HepG2 (cell line): ENCODE results near the gene GFRA4. TPM values are rescaled to one million over a fixed set of nuclear protein-coding genes. Genes with fewer than 3 reads are reported as not detected.
A peak's percentile ranks its signal among the peaks of the same experiment; 100 is the strongest.

Experiments
- GTF3A ChIP-seq: sonication (generic); formaldehyde crosslinking; conservative IDR thresholded peaks from 2 replicates; pipeline ENCODE4 v1.4.0; 2020; ENCODE audit warnings: mild to moderate bottlenecking, missing genetic modification reagents
- MXD4 ChIP-seq: IDR thresholded peaks from 2 replicates; pipeline ENCODE4 v1.6.1; 2016; ENCODE audit warnings: mild to moderate bottlenecking, missing biosample characterization, missing genetic modification reagents
- NR2F2 ChIP-seq: IDR thresholded peaks from 2 replicates; pipeline ENCODE4 v1.6.1; 2012; ENCODE audit warnings: low read depth, inconsistent platforms, borderline replicate concordance
- SIX4 ChIP-seq: sonication (generic); formaldehyde crosslinking; IDR thresholded peaks from 2 replicates; pipeline ENCODE4 v1.4.0; 2020; ENCODE audit warnings: missing genetic modification reagents
- SYNCRIP ChIP-seq: fragments of 200-400 bp; formaldehyde crosslinking; IDR thresholded peaks from 2 replicates; pipeline ENCODE4 v1.6.1; 2018; ENCODE audit warnings: mild to moderate bottlenecking, low read depth, low read length; ENCODE audit not compliant: insufficient read depth
- TOPORS ChIP-seq: sonication (generic); formaldehyde crosslinking; IDR thresholded peaks from 2 replicates; pipeline ENCODE4 v1.8.0; 2023; ENCODE audit warnings: mild to moderate bottlenecking, missing genetic modification reagents
- ZKSCAN8 ChIP-seq: IDR thresholded peaks from 2 replicates; pipeline ENCODE4 v1.6.1; 2016; ENCODE audit warnings: borderline replicate concordance, missing genetic modification reagents, missing compliant biosample characterization
- ZNF234 ChIP-seq: sonication (generic); formaldehyde crosslinking; conservative IDR thresholded peaks from 2 replicates; pipeline ENCODE4 v1.5.1; 2020; ENCODE audit warnings: mild to moderate bottlenecking, missing genetic modification reagents
- ZNF331 ChIP-seq: sonication (generic); formaldehyde crosslinking; IDR thresholded peaks from 2 replicates; pipeline ENCODE4 v1.4.0; 2020; ENCODE audit warnings: missing genetic modification reagents
- ZZZ3 ChIP-seq: sonication (generic); formaldehyde crosslinking; IDR thresholded peaks from 2 replicates; pipeline ENCODE4 v1.4.0; 2020; ENCODE audit warnings: missing genetic modification reagents, mild to moderate bottlenecking, borderline replicate concordance
- polyA plus RNA-seq, 8 experiments: library from polyadenylated mRNA; depleted of rRNA in 3 of 8; stranded (reverse) in 7 of 8; unstranded in 1 of 8; fragments of >200 nt; fragmentation: Illumina TruSeq in 4 of 8; extraction: Trizol in 4 of 8; gene quantifications; 2 replicates each; pipeline versions ENCODE4 v1.2.1 to v1.2.3, GENCODE V29; 2011 to 2016; ENCODE audit warnings: low read depth in 4 of 8, missing spikeins in 1 of 8, mixed read lengths in 1 of 8; ENCODE audit not compliant: insufficient read depth in 1 of 8
- total RNA-seq, 5 experiments: library from RNA; depleted of rRNA; stranded (reverse); fragments of >200 nt; fragmentation: Illumina TruSeq; extraction: Trizol; gene quantifications; 2 replicates each; pipeline ENCODE4 v1.2.3, GENCODE V29; 2016; ENCODE audit warnings: low read depth in 1 of 5
- TF ChIP-seq, protein P1 (sequence below): sonication (generic); formaldehyde crosslinking; IDR thresholded peaks from 2 replicates; pipeline ENCODE4 v1.5.1; 2020; ENCODE audit warnings: mild to moderate bottlenecking, missing genetic modification reagents, moderate library complexity
- TF ChIP-seq, protein P2 (sequence below): sonication (generic); formaldehyde crosslinking; IDR thresholded peaks from 2 replicates; pipeline ENCODE4 v1.5.0; 2020; ENCODE audit warnings: missing genetic modification reagents
- TF ChIP-seq, protein P3 (sequence below): sonication (generic); formaldehyde crosslinking; IDR thresholded peaks from 2 replicates; pipeline ENCODE4 v1.4.0; 2020; ENCODE audit warnings: mild to moderate bottlenecking, low read depth, missing genetic modification reagents
- TF ChIP-seq, protein P4 (sequence below): sonication (generic); formaldehyde crosslinking; IDR thresholded peaks from 2 replicates; pipeline ENCODE4 v1.4.0; 2020; ENCODE audit warnings: mild to moderate bottlenecking, low read depth, missing genetic modification reagents
- TF ChIP-seq, protein P5 (sequence below): sonication (generic); formaldehyde crosslinking; IDR thresholded peaks from 2 replicates; pipeline ENCODE4 v1.9.0; 2021; ENCODE audit warnings: missing genetic modification reagents, mild to moderate bottlenecking, borderline replicate concordance
- TF ChIP-seq, protein P6 (sequence below): sonication (generic); formaldehyde crosslinking; IDR thresholded peaks from 2 replicates; pipeline ENCODE4 v1.5.1; 2020; ENCODE audit warnings: missing genetic modification reagents, mild to moderate bottlenecking, borderline replicate concordance
- TF ChIP-seq, protein P7 (sequence below): IDR thresholded peaks from 2 replicates; pipeline ENCODE4 v1.6.1; 2016

Gene GFRA4
- total and polyA plus RNA-seq, 2 of the 13 experiments (the other 11 are each of a cell fraction or from before 2014, with no cell fraction given): not detected

DNA sequence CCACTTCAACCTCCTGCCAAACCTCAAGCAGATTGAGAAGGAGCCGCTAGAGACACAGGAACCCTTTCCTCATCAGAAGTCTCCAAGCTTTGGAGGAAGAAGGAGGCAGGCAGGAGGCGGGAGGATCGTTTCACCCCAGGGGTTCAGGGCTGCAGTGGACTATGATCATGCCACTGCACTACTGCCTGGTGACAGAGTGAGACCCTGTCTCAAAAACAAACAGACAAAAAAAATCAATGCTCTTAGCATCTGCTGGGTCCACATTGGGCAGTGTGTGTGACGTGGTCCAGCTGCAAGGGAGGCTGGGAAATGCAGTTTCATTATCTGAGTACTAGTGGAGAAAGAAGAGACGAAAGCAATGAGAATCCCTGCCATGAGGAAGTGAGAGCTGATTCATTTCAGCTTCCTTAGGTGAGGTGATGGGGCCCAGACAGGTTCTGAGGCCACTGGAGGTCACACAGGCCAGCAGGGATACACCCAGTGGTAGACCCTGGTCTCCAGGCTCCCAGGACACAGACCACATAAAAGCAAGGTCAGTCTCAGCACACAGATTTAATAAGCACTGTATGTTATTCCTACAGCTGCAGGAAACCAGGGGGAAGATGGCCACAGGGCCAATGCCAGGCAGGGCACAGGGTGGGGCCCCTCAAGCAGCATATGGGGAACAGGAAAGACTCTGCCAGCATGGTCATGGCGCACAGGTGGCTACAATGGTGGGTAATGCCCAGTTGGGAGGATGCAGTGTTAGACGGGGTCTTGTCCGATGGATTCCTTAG is 4.3 kb downstream of the GFRA4 start (continued):
- TF ChIP-seq, protein P1, sequence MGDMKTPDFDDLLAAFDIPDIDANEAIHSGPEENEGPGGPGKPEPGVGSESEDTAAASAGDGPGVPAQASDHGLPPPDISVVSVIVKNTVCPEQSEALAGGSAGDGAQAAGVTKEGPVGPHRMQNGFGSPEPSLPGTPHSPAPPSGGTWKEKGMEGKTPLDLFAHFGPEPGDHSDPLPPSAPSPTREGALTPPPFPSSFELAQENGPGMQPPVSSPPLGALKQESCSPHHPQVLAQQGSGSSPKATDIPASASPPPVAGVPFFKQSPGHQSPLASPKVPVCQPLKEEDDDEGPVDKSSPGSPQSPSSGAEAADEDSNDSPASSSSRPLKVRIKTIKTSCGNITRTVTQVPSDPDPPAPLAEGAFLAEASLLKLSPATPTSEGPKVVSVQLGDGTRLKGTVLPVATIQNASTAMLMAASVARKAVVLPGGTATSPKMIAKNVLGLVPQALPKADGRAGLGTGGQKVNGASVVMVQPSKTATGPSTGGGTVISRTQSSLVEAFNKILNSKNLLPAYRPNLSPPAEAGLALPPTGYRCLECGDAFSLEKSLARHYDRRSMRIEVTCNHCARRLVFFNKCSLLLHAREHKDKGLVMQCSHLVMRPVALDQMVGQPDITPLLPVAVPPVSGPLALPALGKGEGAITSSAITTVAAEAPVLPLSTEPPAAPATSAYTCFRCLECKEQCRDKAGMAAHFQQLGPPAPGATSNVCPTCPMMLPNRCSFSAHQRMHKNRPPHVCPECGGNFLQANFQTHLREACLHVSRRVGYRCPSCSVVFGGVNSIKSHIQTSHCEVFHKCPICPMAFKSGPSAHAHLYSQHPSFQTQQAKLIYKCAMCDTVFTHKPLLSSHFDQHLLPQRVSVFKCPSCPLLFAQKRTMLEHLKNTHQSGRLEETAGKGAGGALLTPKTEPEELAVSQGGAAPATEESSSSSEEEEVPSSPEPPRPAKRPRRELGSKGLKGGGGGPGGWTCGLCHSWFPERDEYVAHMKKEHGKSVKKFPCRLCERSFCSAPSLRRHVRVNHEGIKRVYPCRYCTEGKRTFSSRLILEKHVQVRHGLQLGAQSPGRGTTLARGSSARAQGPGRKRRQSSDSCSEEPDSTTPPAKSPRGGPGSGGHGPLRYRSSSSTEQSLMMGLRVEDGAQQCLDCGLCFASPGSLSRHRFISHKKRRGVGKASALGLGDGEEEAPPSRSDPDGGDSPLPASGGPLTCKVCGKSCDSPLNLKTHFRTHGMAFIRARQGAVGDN (CRISPR knock-in tag): peak; percentile 34; the same call in 1 of the 2 replicates
- TF ChIP-seq, protein P2, sequence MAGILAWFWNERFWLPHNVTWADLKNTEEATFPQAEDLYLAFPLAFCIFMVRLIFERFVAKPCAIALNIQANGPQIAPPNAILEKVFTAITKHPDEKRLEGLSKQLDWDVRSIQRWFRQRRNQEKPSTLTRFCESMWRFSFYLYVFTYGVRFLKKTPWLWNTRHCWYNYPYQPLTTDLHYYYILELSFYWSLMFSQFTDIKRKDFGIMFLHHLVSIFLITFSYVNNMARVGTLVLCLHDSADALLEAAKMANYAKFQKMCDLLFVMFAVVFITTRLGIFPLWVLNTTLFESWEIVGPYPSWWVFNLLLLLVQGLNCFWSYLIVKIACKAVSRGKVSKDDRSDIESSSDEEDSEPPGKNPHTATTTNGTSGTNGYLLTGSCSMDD (CRISPR knock-in tag): no peak
- no peak for TF ChIP-seq SIX4 (CRISPR knock-in tag)
- TF ChIP-seq, protein P3, sequence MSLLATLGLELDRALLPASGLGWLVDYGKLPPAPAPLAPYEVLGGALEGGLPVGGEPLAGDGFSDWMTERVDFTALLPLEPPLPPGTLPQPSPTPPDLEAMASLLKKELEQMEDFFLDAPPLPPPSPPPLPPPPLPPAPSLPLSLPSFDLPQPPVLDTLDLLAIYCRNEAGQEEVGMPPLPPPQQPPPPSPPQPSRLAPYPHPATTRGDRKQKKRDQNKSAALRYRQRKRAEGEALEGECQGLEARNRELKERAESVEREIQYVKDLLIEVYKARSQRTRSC (CRISPR knock-in tag): no peak
- TF ChIP-seq, protein P4, sequence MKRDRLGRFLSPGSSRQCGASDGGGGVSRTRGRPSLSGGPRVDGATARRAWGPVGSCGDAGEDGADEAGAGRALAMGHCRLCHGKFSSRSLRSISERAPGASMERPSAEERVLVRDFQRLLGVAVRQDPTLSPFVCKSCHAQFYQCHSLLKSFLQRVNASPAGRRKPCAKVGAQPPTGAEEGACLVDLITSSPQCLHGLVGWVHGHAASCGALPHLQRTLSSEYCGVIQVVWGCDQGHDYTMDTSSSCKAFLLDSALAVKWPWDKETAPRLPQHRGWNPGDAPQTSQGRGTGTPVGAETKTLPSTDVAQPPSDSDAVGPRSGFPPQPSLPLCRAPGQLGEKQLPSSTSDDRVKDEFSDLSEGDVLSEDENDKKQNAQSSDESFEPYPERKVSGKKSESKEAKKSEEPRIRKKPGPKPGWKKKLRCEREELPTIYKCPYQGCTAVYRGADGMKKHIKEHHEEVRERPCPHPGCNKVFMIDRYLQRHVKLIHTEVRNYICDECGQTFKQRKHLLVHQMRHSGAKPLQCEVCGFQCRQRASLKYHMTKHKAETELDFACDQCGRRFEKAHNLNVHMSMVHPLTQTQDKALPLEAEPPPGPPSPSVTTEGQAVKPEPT (CRISPR knock-in tag): no peak; the same call in 1 of the 2 replicates
- peak; percentile 47; the same call in 1 of the 2 replicates for TF ChIP-seq ZNF331 (CRISPR knock-in tag)
- TF ChIP-seq ZZZ3 (CRISPR knock-in tag): no peak
- TF ChIP-seq NR2F2: no peak; the same call in 1 of the 2 replicates
- no peak; the same call in 1 of the 2 replicates for TF ChIP-seq TOPORS (CRISPR knock-in tag)
- no peak; the same call in 1 of the 2 replicates for TF ChIP-seq GTF3A (CRISPR knock-in tag)
- TF ChIP-seq SYNCRIP: no peak
- TF ChIP-seq ZNF234: no peak
- TF ChIP-seq, protein P5, sequence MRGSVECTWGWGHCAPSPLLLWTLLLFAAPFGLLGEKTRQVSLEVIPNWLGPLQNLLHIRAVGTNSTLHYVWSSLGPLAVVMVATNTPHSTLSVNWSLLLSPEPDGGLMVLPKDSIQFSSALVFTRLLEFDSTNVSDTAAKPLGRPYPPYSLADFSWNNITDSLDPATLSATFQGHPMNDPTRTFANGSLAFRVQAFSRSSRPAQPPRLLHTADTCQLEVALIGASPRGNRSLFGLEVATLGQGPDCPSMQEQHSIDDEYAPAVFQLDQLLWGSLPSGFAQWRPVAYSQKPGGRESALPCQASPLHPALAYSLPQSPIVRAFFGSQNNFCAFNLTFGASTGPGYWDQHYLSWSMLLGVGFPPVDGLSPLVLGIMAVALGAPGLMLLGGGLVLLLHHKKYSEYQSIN (CRISPR knock-in tag): no peak
- TF ChIP-seq, protein P6, sequence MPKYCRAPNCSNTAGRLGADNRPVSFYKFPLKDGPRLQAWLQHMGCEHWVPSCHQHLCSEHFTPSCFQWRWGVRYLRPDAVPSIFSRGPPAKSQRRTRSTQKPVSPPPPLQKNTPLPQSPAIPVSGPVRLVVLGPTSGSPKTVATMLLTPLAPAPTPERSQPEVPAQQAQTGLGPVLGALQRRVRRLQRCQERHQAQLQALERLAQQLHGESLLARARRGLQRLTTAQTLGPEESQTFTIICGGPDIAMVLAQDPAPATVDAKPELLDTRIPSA (CRISPR knock-in tag): no peak
- no peak for TF ChIP-seq MXD4
- no peak for TF ChIP-seq ZKSCAN8 (CRISPR knock-in tag)
- TF ChIP-seq, protein P7, sequence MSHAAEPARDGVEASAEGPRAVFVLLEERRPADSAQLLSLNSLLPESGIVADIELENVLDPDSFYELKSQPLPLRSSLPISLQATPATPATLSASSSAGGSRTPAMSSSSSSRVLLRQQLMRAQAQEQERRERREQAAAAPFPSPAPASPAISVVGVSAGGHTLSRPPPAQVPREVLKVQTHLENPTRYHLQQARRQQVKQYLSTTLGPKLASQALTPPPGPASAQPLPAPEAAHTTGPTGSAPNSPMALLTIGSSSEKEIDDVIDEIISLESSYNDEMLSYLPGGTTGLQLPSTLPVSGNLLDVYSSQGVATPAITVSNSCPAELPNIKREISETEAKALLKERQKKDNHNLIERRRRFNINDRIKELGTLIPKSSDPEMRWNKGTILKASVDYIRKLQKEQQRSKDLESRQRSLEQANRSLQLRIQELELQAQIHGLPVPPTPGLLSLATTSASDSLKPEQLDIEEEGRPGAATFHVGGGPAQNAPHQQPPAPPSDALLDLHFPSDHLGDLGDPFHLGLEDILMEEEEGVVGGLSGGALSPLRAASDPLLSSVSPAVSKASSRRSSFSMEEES (CRISPR knock-in tag): no peak
